IPS-11a (cell line): ENCODE measurements around the gene BAMBI.
A peak's percentile ranks its signal among the peaks of the same experiment; 100 is the strongest.
"Not testable (repeated sequence)": the region's sequence is repeated elsewhere in the genome, so short reads cannot be mapped to it uniquely, and the experiment has no call there.

Experiments
- H3K4me3 ChIP-seq: one replicate; pipeline ENCODE4 v1.5.1; 2013; ENCODE audit warnings: low read depth, low read length, control low read depth

The BAMBI gene

GRCh38 chr10:28676968-28677887, at the start of gene BAMBI:
Gene BAMBI, plus strand, starts transcription at chr10:28677521. Its CDS starts 377 bp downstream, at chr10:28677898.
- peak within 1 kb of the TSS; percentile 90 for H3K4me3 ChIP-seq

GRCh38 chr10:28628184-28628893, 49.0 kb upstream of the BAMBI start:
- no peak overlapping the region for H3K4me3 ChIP-seq

GRCh38 chr10:28631896-28632583, 45.3 kb upstream of the BAMBI start:
- no peak overlapping the region for H3K4me3 ChIP-seq

GRCh38 chr10:28632584-28632945, 44.8 kb upstream of the BAMBI start:
- H3K4me3 ChIP-seq: no peak overlapping the region

GRCh38 chr10:28633750-28634149, 43.6 kb upstream of the BAMBI start:
- no peak overlapping the region for H3K4me3 ChIP-seq

GRCh38 chr10:28637346-28637745, 40.0 kb upstream of the BAMBI start:
- no peak overlapping the region for H3K4me3 ChIP-seq

GRCh38 chr10:28638392-28638791, 38.9 kb upstream of the BAMBI start:
- no peak overlapping the region for H3K4me3 ChIP-seq

- H3K4me3 ChIP-seq: no peak overlapping the region
Observed at GRCh38 chr10:28640551-28640950, 36.8 kb upstream of the BAMBI start.

GRCh38 chr10:28644647-28645046, 32.7 kb upstream of the BAMBI start:
- no peak overlapping the region for H3K4me3 ChIP-seq

- H3K4me3 ChIP-seq: no peak overlapping the region
Observed at GRCh38 chr10:28652106-28652505, 25.2 kb upstream of the BAMBI start.

- H3K4me3 ChIP-seq: no peak overlapping the region
Observed at GRCh38 chr10:28652703-28653102, 24.6 kb upstream of the BAMBI start.

GRCh38 chr10:28658824-28659223, 18.5 kb upstream of the BAMBI start:
- H3K4me3 ChIP-seq: not testable (repeated sequence)

- no peak overlapping the region for H3K4me3 ChIP-seq
Observed at GRCh38 chr10:28661035-28661434, 16.3 kb upstream of the BAMBI start.

GRCh38 chr10:28663576-28664368, 13.5 kb upstream of the BAMBI start:
- no peak overlapping the region for H3K4me3 ChIP-seq

- no peak overlapping the region for H3K4me3 ChIP-seq
Observed at GRCh38 chr10:28664369-28664740, 13.0 kb upstream of the BAMBI start.

GRCh38 chr10:28666751-28667467, 10.4 kb upstream of the BAMBI start:
- no peak overlapping the region for H3K4me3 ChIP-seq

GRCh38 chr10:28668363-28669226, 8.7 kb upstream of the BAMBI start:
- H3K4me3 ChIP-seq: peak overlapping the region; percentile 53

GRCh38 chr10:28669227-28670173, 7.8 kb upstream of the BAMBI start:
- peak overlapping the region; percentile 53 for H3K4me3 ChIP-seq
